Left forelimb (tissue), 1 donor: ENCODE results near the gene CCNC.
"Not testable (repeated sequence)": the region's sequence is repeated elsewhere in the genome, so short reads cannot be mapped to it uniquely, and the experiment has no call there.

Experiments used
- DNase-seq: peaks from one replicate; pipeline ENCODE4 v3.0.0-alpha.2; 2018; ENCODE audit warnings: low spot score

Gene CCNC

GRCh38 chr6:99602520-99603420 is 34.3 kb upstream of the CCNC start:
- no peak for DNase-seq

- DNase-seq = not testable (repeated sequence)
Measured at GRCh38 chr6:99594696-99595095, 26.2 kb upstream of the CCNC start.

GRCh38 chr6:99592900-99593299 is 24.4 kb upstream of the CCNC start:
- DNase-seq = no peak

GRCh38 chr6:99591673-99592364 is 23.4 kb upstream of the CCNC start:
- no peak for DNase-seq

GRCh38 chr6:99590728-99591672 is 22.5 kb upstream of the CCNC start:
- DNase-seq = no peak

GRCh38 chr6:99589907-99590493 is 21.5 kb upstream of the CCNC start:
- no peak for DNase-seq

GRCh38 chr6:99589290-99589672 is 20.8 kb upstream of the CCNC start:
- no peak for DNase-seq

GRCh38 chr6:99588618-99589289 is 20.3 kb upstream of the CCNC start:
- DNase-seq = no peak

- no peak for DNase-seq
Measured at GRCh38 chr6:99587792-99588191, 19.3 kb upstream of the CCNC start.

- no peak for DNase-seq
Measured at GRCh38 chr6:99579781-99580180, 11.3 kb upstream of the CCNC start.

GRCh38 chr6:99575544-99576227 is 7.2 kb upstream of the CCNC start:
- DNase-seq = no peak

GRCh38 chr6:99573980-99574617 is 5.6 kb upstream of the CCNC start:
- DNase-seq = no peak

- no peak for DNase-seq
Measured at GRCh38 chr6:99563056-99563723, 5.3 kb downstream of the CCNC start.

- DNase-seq = no peak
Measured at GRCh38 chr6:99560668-99561067, 7.8 kb downstream of the CCNC start.

- DNase-seq = no peak
Measured at GRCh38 chr6:99559057-99559456, 9.4 kb downstream of the CCNC start.

- DNase-seq = no peak
Measured at GRCh38 chr6:99553888-99554287, 14.6 kb downstream of the CCNC start.

GRCh38 chr6:99550046-99550748 is 18.3 kb downstream of the CCNC start:
- no peak for DNase-seq

GRCh38 chr6:99548706-99549105 is 19.8 kb downstream of the CCNC start:
- DNase-seq = no peak

GRCh38 chr6:99547526-99547925 is 20.9 kb downstream of the CCNC start:
- DNase-seq = no peak
